ENCODE data around the gene ZNF3. TPM values are rescaled to one million over a fixed set of nuclear protein-coding genes. Genes with fewer than 3 reads are reported as not detected.
A peak's percentile ranks its signal among the peaks of the same experiment; 100 is the strongest.

ZNF3 gene
- total and polyA plus RNA-seq, 9 of the 15 experiments (the other 6 are each of a cell fraction or from before 2014, with no cell fraction given) = 30.0 to 64.9 (median 51.5) TPM

DNA sequence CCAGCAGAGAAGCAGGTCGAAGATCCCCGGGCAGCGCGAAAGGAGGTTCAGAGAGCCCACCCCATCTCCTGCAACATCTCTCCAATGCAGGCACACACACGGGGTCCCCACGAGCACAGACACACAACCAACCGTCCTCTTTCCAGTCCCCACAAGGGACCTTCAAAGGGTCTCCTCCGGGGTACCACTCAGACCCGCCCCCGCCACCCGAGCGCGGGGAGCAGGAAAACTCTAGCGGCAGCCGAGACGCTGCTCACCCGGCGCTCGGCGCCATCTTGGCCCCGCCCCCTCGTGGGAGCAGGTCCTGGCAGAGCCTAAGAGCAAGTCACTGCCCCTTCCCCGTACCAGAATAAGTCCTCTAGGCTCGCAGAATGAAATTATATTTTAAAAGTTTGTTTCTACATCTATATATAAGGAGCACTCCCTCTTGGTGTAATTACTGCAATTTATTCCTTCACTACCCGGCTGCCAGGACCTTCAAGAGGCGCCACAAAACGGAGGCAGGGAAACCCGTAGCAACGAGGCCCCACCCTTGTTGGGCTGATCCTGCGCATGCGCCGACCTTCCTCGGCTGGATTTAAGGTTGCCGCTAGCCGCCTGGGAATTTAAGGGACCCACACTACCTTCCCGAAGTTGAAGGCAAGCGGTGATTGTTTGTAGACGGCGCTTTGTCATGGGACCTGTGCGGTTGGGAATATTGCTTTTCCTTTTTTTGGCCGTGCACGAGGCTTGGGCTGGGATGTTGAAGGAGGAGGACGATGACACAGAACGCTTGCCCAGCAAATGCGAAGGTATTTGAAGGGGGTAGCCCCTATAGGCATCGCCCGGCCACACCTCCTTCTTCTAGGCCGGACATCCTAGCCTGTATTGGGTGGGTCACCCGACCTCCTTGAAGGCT, 37.8 kb upstream of the ZNF3 start, which contains the start of the genes CNPY4 and TAF6 (continued):
- TF ChIP-seq YY1 (IDR thresholded peaks at IDR 0.05; ENCODE audit: borderline replicate concordance in 1 of 3, control insufficient read depth in 1 of 3, extremely low read depth in 1 of 3, insufficient read depth in 3 of 3, insufficient read length in 1 of 3, insufficient replicate concordance in 2 of 3, low read depth in 1 of 3, low read length in 2 of 3) (peak; percentile 98 to 99 (median 99)), GABPB1 (CRISPR knock-in tag; IDR thresholded peaks at IDR 0.05) (peak; percentile 73), ZFX (CRISPR knock-in tag; IDR thresholded peaks at IDR 0.05) (0 out of 2 replicates have a peak, but pooled peaks have one; percentile 73), KDM4B (IDR thresholded peaks at IDR 0.05; ENCODE audit: borderline replicate concordance in 2 of 2, low read depth in 1 of 2) (peak in 1 of 2 experiments; percentile 15; a peak in 1 of 4 replicates), NFIC (IDR thresholded peaks at IDR 0.05) (peak; percentile 100), ZNF76 (CRISPR knock-in tag; IDR thresholded peaks at IDR 0.05; ENCODE audit: borderline replicate concordance) (0 out of 2 replicates have a peak, but pooled peaks have one; percentile 47), EGR1 (conservative IDR thresholded peaks at IDR 0.05) (peak; percentile 93), ZNF24 (IDR thresholded peaks at IDR 0.05) (no peak), ASH1L (IDR thresholded peaks at IDR 0.05; ENCODE audit: borderline replicate concordance, low read depth, partially characterized antibody) (peak; percentile 67), HMG20A (CRISPR knock-in tag; conservative IDR thresholded peaks at IDR 0.05) (0 out of 2 replicates have a peak, but pooled peaks have one; percentile 61), ZBTB7A (IDR thresholded peaks at IDR 0.05; ENCODE audit: borderline replicate concordance, control insufficient read depth, low read depth, low read length) (peak; percentile 73; the same call in 1 of the 2 replicates), PRMT5 (CRISPR knock-in tag; IDR thresholded peaks at IDR 0.05) (no peak), ZNF586 (CRISPR knock-in tag; conservative IDR thresholded peaks at IDR 0.05) (0 out of 2 replicates have a peak, but pooled peaks have one; percentile 46), ZNF232 (CRISPR knock-in tag; IDR thresholded peaks at IDR 0.05) (no peak), ZNF766 (CRISPR knock-in tag; conservative IDR thresholded peaks at IDR 0.05) (peak; percentile 81; the same call in 1 of the 2 replicates), ZNF12 (CRISPR knock-in tag; IDR thresholded peaks at IDR 0.05) (0 out of 2 replicates have a peak, but pooled peaks have one; percentile 10), TAF7 (tag; IDR thresholded peaks at IDR 0.05) (peak; percentile 100), HDAC2 (IDR thresholded peaks at IDR 0.05) (peak; percentile 53; the same call in 1 of the 2 replicates), XRCC4 (IDR thresholded peaks at IDR 0.05; ENCODE audit: extremely low read depth, insufficient read depth, insufficient read length) (no peak), MYNN (IDR thresholded peaks at IDR 0.05) (no peak), MYNN (CRISPR knock-in tag; IDR thresholded peaks at IDR 0.05) (no peak), ZFP30 (CRISPR knock-in tag; IDR thresholded peaks at IDR 0.05; ENCODE audit: borderline replicate concordance) (peak; percentile 60; the same call in 1 of the 2 replicates)
- TF ChIP-seq, protein P1, sequence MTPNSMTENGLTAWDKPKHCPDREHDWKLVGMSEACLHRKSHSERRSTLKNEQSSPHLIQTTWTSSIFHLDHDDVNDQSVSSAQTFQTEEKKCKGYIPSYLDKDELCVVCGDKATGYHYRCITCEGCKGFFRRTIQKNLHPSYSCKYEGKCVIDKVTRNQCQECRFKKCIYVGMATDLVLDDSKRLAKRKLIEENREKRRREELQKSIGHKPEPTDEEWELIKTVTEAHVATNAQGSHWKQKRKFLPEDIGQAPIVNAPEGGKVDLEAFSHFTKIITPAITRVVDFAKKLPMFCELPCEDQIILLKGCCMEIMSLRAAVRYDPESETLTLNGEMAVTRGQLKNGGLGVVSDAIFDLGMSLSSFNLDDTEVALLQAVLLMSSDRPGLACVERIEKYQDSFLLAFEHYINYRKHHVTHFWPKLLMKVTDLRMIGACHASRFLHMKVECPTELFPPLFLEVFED (CRISPR knock-in tag; conservative IDR thresholded peaks at IDR 0.05) = peak; percentile 76; the same call in 1 of the 2 replicates
- TF ChIP-seq, protein P2, sequence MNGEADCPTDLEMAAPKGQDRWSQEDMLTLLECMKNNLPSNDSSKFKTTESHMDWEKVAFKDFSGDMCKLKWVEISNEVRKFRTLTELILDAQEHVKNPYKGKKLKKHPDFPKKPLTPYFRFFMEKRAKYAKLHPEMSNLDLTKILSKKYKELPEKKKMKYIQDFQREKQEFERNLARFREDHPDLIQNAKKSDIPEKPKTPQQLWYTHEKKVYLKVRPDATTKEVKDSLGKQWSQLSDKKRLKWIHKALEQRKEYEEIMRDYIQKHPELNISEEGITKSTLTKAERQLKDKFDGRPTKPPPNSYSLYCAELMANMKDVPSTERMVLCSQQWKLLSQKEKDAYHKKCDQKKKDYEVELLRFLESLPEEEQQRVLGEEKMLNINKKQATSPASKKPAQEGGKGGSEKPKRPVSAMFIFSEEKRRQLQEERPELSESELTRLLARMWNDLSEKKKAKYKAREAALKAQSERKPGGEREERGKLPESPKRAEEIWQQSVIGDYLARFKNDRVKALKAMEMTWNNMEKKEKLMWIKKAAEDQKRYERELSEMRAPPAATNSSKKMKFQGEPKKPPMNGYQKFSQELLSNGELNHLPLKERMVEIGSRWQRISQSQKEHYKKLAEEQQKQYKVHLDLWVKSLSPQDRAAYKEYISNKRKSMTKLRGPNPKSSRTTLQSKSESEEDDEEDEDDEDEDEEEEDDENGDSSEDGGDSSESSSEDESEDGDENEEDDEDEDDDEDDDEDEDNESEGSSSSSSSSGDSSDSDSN (IDR thresholded peaks at IDR 0.05; ENCODE audit: borderline replicate concordance in 1 of 2, low read depth in 2 of 2, low read length in 2 of 2) = peak in 1 of 2 experiments; percentile 30; a peak in 1 of 4 replicates
